ENCODE results near the gene CDC25A. TPM values are rescaled to one million over a fixed set of nuclear protein-coding genes. Genes with fewer than 3 reads are reported as not detected.

Gene CDC25A
- total and polyA plus RNA-seq, 2 experiments from 2014 or later = 17.7 to 126 TPM

GRCh38 chr3:48156163-48156562, 32.1 kb downstream of the CDC25A start (continued):
- no peak for TF ChIP-seq ZNF462 (CRISPR knock-in tag; IDR thresholded peaks at IDR 0.05)

GRCh38 chr3:48155122-48155521, 33.1 kb downstream of the CDC25A start:
- peaks cover 7% of the 10 kb centered on the region for H4K20me1 ChIP-seq (replicated peaks; ENCODE audit: insufficient read depth)
- no peaks in the 10 kb centered on the region for H3K79me2 ChIP-seq (replicated peaks; ENCODE audit: insufficient read depth)
- DNase-seq (ENCODE audit: low spot score) (no peak), ATAC-seq (no peak)
- no peaks in the 10 kb centered on the region for H3K9me2 ChIP-seq (ENCODE audit: insufficient read depth)
- Mint-ChIP-seq H3K27me3 (ENCODE audit: insufficient read depth, low read depth, poor library complexity) (peaks cover 9% of the 10 kb centered on the region), H3K4me3 (no peak overlapping the region), H3K9me3 (no peaks in the 10 kb centered on the region), H3K27ac (no peak overlapping the region), H3K4me1 (peaks cover 21% of the 10 kb centered on the region), H3K36me3 (ENCODE audit: low read depth) (peaks cover 38% of the 10 kb centered on the region)
- H3F3A ChIP-seq (replicated peaks; ENCODE audit: low read depth) = peaks cover 32% of the 10 kb centered on the region
- H3K27ac ChIP-seq (ENCODE audit: low read depth) = no peak overlapping the region
- H3K36me3 ChIP-seq (ENCODE audit: insufficient read depth) = peaks cover 23% of the 10 kb centered on the region; the same call in 1 of the 2 replicates
- no peak overlapping the region for H3K4me3 ChIP-seq
- no peak overlapping the region for H2AFZ ChIP-seq
- no peak overlapping the region for H3K4me2 ChIP-seq
- no peaks in the 10 kb centered on the region for H3K27me3 ChIP-seq (ENCODE audit: insufficient read depth)
- H3K4me1 ChIP-seq (ENCODE audit: insufficient read depth) = no peaks in the 10 kb centered on the region; the same call in 1 of the 2 replicates
- TF ChIP-seq EZH2 (IDR thresholded peaks at IDR 0.05; ENCODE audit: low read depth, unreplicated experiment) (no peak), JUNB (IDR thresholded peaks at IDR 0.05; ENCODE audit: unreplicated experiment) (no peak), EZH2phosphoT487 (IDR thresholded peaks at IDR 0.05; ENCODE audit: unreplicated experiment) (no peak), ZNF331 (CRISPR knock-in tag; IDR thresholded peaks at IDR 0.05; ENCODE audit: low read depth) (no peak), CTCF (conservative IDR thresholded peaks at IDR 0.05; ENCODE audit: low read depth in 2 of 2) (no peak), NANOG (IDR thresholded peaks at IDR 0.05; ENCODE audit: borderline replicate concordance) (no peak), ZNF462 (CRISPR knock-in tag; IDR thresholded peaks at IDR 0.05) (no peak)

Measured in GM23338 (cell line).